Coronary artery (tissue), 2 donors: ENCODE measurements around the gene LBHD2.

Experiments used
- DNase-seq: peaks from one replicate; pipeline ENCODE4 v3.0.0-alpha.2; 2017; ENCODE audit warnings: low spot score
- H3K27ac ChIP-seq, 2 donors: fragments of 200-600 bp; sonication (generic); one replicate each; pipeline ENCODE4 v1.5.1; 2016 to 2019
- H3K4me3 ChIP-seq: fragments of 200-600 bp; sonication (generic); 2 replicates; pipeline ENCODE4 v1.5.1; 2016; ENCODE audit warnings: mild to moderate bottlenecking, moderate library complexity
- TF ChIP-seq, protein P1 (sequence below): fragments of 200-600 bp; sonication (generic); IDR thresholded peaks from one replicate; pipeline ENCODE4 v1.5.1; 2019; ENCODE audit warnings: antibody characterized with exemption

The LBHD2 gene

DNA sequence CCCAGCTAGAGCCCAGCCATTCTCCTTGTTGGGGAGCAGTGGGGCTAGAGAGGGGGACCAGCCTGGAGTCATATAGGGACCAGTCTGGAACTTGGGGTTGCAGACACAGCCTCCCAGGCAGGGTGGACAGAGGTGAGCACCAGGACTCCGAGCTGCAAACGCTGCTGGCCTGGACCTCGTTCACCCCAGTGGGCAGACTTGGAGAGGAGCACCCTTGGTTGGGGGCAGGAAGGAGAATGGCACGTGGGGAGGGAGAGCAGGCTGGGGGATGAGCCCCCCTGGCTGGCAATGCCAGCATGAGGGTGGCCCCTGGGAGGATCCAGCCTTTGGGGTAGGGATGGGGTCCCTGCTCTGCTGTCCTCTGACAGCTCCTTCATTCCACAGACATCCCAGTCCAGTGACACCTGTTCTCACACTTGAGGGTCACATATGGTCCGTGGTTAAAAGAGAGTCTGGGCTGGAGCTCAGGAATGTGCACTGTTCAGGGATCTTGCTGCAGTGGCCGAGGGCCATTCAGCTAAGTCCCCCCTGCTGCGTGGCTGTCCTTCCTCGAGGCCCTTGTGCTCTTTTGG is 2.8 kb downstream of the LBHD2 start:
- TF ChIP-seq, protein P1, sequence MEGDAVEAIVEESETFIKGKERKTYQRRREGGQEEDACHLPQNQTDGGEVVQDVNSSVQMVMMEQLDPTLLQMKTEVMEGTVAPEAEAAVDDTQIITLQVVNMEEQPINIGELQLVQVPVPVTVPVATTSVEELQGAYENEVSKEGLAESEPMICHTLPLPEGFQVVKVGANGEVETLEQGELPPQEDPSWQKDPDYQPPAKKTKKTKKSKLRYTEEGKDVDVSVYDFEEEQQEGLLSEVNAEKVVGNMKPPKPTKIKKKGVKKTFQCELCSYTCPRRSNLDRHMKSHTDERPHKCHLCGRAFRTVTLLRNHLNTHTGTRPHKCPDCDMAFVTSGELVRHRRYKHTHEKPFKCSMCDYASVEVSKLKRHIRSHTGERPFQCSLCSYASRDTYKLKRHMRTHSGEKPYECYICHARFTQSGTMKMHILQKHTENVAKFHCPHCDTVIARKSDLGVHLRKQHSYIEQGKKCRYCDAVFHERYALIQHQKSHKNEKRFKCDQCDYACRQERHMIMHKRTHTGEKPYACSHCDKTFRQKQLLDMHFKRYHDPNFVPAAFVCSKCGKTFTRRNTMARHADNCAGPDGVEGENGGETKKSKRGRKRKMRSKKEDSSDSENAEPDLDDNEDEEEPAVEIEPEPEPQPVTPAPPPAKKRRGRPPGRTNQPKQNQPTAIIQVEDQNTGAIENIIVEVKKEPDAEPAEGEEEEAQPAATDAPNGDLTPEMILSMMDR, result no peak
- DNase-seq, result no peak
- H3K27ac ChIP-seq, result no peak overlapping the region
- H3K4me3 ChIP-seq, result no peak overlapping the region

DNA sequence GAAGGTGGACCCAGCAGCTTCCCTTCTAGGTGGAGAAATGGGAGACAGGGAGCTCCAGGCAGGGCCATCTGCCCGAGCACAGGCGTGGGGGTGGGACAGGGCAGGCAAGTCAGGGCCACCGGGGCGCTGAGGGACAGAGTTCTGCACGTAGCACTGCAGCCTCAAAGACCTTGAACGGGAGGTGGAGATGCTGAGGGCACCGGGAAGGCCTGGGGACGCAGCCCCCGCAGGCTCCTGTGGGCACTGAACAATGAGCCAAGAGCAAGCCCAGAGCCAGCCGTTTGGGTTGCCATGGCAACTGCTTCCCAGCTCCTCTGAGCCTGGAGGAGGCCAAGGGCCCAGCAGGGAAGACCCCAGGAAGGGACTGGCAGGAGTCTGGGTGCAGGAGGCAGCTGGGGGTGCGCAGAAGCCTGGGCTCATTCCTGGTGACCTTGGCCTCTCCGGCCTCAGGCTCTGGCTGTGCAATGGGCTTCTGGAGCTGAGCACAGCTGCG is 3.4 kb downstream of the LBHD2 start:
- Histone ChIP-seq H3K27ac (no peak overlapping the region), H3K4me3 (no peak overlapping the region)
- TF ChIP-seq, protein P1, result no peak
- no peak for DNase-seq

DNA sequence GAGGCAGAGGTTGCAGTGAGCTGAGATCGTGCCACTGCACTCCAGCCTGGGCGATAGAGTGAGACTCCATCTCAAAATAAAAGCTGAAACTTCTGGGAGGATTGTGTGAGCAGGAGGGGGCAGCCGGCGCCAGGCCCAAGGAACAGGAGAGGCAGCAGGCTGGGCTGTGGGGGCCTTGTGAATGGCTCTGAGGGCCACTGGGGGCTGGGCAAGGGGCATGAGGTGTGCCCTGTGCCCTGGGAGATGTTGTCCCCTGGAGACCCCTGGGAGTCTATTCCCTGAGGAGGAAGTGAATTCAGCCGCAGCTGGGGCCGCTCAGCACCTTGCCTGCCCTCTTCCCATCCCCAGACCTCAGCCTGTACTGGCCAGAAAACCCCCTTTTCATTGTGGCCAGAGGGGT is 4.9 kb downstream of the LBHD2 start:
- TF ChIP-seq, protein P1, result no peak
- no peak overlapping the region for H3K4me3 ChIP-seq
- H3K27ac ChIP-seq, result no peak overlapping the region
- no peak for DNase-seq

DNA sequence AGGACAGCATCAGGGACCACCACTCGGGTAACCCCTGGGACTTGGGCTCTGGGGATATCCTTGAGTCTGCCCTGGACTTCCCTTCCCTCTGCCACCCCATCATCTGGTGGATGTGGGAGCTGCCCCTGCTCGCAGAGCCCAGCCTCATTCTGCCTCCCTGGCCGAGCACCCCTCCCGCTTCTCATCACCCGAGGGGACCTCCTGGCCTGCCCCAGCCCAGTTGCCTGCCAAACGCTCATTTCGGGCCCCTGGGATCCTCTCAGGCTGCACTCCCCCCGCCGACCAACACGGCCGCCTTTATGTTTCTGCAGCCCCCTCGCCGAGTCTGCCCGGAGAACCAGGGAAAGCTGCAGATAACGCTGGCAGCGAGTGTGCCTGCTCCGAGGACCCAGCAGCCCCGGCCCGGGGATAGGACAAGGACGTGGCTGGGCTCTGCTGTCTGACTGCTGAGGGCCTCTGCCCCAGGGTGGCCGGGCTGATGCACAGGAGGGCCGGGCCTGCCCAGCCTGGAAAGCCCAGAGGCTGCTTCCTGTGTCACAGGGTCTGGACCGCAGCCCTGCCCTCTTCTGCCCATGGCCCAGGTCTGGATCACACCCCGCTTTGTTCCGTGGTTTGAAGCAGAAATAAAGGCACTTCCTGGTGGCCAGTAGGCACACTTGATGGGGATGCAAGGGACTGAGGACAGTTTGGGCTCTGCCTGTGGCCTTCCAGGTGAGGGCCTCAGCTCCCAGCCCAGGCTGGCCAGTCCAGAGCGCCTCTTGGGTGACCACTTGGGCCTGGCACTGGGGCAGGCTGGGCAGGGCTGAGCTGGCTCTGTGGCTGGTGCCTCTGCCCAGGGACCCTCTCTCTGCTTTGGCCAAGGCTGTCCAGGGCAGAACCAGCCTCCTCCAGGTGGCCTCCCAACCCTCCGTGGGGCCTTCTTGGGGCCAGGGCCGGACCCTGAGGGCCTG is 5.7 kb downstream of the LBHD2 start:
- Histone ChIP-seq H3K27ac (no peak overlapping the region), H3K4me3 (no peak overlapping the region)
- TF ChIP-seq, protein P1, result no peak
- DNase-seq, result no peak

DNA sequence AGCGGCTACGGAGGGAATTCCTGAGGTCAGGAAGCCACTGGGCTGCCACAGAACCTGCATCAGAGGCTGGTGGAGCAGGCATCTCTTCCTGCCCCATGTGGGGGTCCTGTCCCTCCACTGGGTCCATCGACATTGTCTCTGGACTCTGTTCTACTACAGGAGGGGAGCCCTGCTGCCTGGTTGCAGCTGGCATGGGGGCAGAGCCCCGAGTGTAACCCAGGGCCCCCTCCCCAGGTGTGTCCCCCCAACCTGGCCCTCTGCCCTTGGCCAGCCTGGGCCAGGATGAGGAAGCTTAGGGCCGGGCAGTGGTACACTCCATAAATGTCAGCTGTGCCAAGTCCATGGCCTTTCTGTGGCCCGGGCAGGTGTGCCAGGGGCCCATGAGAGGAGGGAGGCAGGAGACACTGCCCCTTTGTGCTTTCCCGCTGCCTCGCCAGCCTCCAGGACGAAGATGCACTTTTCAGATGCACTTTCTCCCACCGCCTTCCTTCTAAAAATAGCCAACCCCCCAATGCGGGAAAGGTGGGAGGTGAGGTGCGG is 6.5 kb downstream of the LBHD2 start:
- no peak for DNase-seq
- TF ChIP-seq, protein P1, result no peak
- Histone ChIP-seq H3K4me3 (peak overlapping the region; percentile 73), H3K27ac (no peak overlapping the region)

DNA sequence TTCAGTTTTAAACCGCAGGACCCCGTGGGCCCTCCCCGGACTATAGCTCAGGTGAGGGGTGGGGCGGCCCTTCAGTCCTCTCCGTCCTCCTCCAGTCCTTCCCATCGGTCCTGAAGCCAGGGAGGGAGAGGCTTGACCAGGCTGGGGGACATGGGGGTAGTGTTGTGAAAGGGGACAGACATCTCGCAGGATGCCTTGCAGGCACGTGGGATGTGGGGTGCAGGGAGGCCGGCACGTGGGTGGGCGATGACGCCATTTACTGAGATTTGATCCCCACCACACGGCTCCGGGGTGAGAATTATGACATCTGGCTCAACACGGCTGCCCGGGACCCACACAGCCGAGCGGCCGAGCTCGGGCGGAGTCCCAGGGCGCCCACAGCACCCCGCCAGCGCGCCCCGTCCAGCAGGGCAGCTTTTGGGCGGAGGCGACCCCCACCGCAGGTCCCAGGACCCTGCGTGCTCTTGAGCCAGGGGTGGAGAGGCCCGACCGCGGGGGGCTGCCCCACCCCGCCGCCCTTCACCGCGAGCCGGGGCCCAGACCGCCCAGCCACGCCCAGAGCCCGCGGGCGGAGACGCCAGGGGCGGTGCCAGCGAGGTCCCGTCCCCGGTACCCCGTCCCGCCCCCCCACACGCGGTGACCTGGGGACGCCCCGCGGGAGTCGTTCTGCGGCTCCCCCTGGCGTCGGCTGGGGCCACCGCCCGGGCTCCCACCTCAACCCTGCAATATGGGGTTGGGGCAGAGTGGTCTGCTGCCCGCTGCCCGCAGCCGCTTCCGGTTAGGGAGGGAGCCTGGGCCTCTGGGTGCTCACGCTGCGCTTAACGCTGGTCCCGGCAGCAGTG is 7.3 kb downstream of the LBHD2 start:
- TF ChIP-seq, protein P1, result no peak
- H3K27ac ChIP-seq, result peak overlapping the region in 1 of 2 donors; percentile 5
- H3K4me3 ChIP-seq, result peak overlapping the region; percentile 73

More for the DNA sequence above, 7.3 kb downstream of the LBHD2 start:
- DNase-seq, result no peak
